Measurements from ENCODE around the gene TMEM187.

TMEM187 gene, protein sequence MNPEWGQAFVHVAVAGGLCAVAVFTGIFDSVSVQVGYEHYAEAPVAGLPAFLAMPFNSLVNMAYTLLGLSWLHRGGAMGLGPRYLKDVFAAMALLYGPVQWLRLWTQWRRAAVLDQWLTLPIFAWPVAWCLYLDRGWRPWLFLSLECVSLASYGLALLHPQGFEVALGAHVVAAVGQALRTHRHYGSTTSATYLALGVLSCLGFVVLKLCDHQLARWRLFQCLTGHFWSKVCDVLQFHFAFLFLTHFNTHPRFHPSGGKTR

DNA sequence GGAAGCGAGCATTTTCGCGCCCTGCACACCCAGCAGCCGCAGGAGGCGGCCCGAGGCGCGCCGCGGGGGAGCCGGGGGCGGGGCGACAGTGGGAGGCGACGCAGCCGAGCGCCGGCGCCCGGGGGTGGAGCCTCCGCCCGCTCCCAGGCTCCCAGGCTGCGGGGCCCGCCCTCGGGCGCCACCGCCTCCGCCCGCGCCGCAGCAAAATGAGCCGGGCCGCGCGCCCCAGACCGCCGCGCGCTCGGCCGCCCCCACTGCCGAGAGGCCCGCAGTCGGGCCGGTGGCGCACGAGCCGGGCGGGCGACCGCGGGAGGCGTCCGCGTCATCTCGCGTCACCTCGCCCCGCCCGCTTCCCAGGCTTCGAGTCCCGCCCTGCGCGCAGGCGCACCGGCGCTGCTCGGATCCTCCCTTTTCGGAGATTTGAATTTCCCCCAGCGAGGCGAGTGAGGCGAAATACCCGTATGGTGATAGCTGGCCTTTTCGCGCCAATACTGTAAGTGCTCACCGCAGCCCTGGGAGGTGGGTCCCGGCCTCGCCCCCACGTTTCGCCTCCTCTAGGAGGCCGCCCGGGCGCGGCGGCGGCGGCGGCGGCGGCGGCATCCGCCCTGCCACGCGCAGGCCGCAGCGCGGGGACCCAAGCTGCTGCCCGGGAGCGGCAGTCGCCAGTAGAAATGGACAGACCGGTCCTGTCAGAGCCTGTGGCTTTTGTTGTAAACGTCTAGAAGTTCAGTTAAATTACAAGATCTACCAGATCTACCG, at the start of gene TMEM187:
Gene TMEM187 (plus strand): TSS at position 387 of the 759 bp plus-strand sequence. CDS start 9,309 bp downstream, outside the sequence.
- DNase-seq, result peak; percentile 88

- DNase-seq, result peak; percentile 48
These were observed 49.4 kb upstream of the TMEM187 start for GRCh38 chrX:153922932-153923857.

DNA sequence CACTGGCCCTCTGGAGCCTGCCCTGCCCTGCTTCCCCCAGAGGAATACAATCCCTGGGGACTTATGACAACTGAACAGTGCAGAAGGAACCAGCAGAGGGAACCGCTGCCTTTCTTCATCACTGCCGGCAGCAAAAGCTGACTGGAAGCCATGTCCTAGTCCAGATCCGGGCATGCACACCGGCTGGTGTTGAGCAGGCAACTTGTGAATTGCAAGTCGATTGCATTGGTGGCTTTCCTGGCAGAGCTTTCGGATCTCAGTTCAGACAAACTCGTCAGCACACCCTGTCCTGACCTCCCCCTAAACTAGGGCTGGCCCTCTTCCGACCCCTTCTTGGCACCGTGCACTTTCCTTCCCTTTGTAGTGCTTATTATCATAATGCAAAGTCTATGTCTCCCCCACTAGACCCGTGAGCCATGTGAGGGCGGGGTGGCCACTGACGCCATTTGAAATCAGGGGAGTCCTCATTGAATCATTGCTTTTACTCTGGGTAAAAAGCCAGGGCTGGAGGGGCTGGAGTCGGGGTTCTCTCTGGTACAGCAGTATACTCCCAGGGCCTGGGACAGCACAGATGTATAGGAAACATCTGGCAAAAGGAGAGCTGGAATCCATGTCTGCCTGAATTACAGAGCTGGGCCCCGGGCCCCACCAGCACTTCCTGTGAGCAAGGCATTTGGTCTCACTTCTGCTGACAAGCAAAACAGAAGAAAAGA, 48.2 kb upstream of the TMEM187 start:
- DNase-seq, result peak; percentile 13

GRCh38 chrX:153925387-153925738, 47.2 kb upstream of the TMEM187 start:
- DNase-seq, result no peak

DNA sequence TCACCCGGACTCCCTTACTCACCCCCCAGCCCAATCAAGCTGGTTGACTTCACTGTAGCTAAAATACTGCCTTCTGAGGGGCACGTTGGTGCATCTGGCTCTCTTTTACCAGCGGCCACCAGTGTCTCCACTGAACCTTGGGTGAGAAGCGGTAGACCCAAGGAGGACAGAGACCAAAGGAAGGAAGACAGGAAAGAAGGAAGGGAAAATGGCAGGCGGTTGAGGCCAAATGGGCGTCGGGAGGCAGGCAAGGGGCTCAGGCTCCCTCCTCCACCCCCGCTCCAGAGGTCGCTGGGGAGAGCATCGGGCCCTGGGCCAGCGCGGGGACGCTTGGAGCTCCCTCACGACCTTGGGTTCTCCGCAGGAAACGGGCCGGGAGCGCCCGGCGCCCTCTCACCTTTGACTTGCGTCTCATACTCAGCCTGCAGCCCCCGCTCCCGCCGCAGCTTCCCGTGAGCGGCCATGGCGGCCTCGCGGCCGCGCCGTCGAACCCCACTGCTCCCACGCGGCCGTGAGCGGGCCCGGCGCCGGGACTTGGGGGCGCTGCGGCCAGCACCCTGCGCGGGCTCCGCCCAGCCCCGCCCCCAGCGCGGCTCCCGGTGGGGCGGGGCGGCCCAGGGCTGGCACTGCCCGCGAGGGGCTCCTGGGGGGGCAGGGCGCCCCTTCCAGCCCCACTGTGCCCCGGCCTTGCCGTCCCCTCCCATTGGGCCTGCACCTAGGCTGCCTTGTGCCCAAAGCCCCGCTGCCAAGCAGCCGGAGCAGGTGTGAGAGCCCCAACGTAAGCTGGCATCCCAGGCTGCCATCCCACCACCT, 46.6 kb upstream of the TMEM187 start, which contains the start of gene ARHGAP4:
Gene ARHGAP4 (minus strand): TSS at position 526 of the 813 bp plus-strand sequence. CDS start 62 bp downstream, at position 464.
- no peak for DNase-seq

- DNase-seq, result no peak
These were observed 46.0 kb upstream of the TMEM187 start for GRCh38 chrX:153926552-153926857.

GRCh38 chrX:153926858-153927671, 45.5 kb upstream of the TMEM187 start:
- DNase-seq, result peak; percentile 25

- no peak for DNase-seq
These were observed 45.0 kb upstream of the TMEM187 start for GRCh38 chrX:153927672-153927921.

- peak; percentile 94 for DNase-seq
These were observed 44.4 kb upstream of the TMEM187 start for GRCh38 chrX:153927922-153928760.

DNA sequence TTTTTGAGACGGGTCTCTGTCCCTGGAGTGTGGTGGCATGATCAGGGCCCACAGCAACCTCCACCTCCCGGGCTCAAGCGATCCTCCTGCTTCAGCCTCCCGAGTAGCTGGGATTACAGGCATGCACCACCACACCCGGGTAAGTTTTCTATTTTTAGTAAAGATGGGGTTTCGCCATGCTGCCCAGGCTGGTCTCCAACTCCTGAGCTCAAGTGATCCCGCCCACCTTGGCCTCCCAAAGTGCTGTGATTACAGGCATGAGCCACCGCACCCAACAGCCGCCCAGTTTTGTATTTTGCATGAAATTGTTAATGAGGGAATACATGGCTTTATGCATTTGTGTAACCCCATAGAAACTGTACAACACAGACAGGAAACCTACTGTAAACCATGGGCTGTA, 43.7 kb upstream of the TMEM187 start:
- no peak for DNase-seq

- DNase-seq, result no peak
These were observed 43.0 kb upstream of the TMEM187 start for GRCh38 chrX:153929576-153929975.

- DNase-seq, result no peak
These were observed 42.3 kb upstream of the TMEM187 start for GRCh38 chrX:153930011-153930910.

- no peak for DNase-seq
These were observed 41.4 kb upstream of the TMEM187 start for GRCh38 chrX:153931151-153931550.

DNA sequence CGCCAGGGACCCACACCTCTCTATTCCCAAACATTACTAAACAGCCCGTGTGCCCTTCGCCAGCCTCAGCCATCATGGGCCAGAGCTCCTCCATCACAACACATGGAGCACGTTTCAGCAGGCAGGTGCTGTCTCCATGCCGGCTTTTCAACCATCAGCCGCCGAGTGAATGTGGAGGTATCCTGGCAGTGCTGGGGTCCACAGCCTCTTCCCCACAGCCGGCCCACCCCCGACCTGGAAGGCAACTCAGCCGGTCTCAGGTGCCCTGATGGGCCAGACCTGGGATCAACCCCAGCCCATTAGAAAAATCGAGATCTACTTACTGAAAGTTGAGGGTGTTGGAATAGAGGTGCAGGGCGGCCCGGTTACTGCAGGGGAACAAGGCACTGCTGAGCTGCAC, 40.8 kb upstream of the TMEM187 start:
- DNase-seq, result no peak

GRCh38 chrX:153932220-153932915, 40.2 kb upstream of the TMEM187 start:
- no peak for DNase-seq

- no peak for DNase-seq
These were observed 38.8 kb upstream of the TMEM187 start for GRCh38 chrX:153933748-153934147.

DNA sequence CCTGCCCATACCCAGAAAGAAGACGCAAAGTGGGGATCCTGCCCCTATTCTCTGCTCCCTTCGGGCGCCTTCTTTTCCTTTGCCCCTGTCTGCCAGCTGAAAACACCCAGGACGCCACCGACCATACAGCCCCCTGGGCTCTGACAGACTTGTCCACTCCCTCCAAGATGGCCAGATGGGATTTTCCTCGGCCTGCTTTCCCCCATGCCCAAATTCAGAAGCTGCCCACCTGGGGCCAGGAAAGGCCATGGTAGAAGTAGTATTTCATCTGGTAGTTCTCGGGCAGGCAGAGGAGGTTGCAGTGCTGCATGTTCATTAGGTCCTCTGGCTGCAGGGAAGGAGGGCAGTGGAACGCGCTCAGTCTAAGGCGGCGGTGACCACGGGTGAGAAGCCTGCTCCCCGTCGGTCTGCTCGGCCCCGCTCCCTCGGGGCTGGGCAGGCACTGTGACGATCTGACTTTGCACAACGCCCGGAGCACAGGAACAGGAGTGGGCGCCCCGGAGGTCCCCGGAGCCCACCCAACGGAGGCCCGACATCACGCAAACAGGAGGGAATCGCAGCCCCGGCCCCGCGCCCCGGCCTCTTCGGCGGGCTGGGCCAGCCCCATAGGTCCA, 38.3 kb upstream of the TMEM187 start:
- no peak for DNase-seq

GRCh38 chrX:153934762-153935325, 37.7 kb upstream of the TMEM187 start, which contains the start of gene NAA10:
Gene NAA10 (minus strand): TSS chrX:153935037. CDS start chrX:153934904, 133 bp downstream.
- peak; percentile 73 for DNase-seq
